ENCODE results near the gene ARHGAP42.

ARHGAP42 gene

GRCh38 chr11:100683126-100683525 lies 4.0 kb upstream of the ARHGAP42 start:
- TF ChIP-seq, protein P1, sequence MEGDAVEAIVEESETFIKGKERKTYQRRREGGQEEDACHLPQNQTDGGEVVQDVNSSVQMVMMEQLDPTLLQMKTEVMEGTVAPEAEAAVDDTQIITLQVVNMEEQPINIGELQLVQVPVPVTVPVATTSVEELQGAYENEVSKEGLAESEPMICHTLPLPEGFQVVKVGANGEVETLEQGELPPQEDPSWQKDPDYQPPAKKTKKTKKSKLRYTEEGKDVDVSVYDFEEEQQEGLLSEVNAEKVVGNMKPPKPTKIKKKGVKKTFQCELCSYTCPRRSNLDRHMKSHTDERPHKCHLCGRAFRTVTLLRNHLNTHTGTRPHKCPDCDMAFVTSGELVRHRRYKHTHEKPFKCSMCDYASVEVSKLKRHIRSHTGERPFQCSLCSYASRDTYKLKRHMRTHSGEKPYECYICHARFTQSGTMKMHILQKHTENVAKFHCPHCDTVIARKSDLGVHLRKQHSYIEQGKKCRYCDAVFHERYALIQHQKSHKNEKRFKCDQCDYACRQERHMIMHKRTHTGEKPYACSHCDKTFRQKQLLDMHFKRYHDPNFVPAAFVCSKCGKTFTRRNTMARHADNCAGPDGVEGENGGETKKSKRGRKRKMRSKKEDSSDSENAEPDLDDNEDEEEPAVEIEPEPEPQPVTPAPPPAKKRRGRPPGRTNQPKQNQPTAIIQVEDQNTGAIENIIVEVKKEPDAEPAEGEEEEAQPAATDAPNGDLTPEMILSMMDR (IDR thresholded peaks at IDR 0.05), result no peak

DNA sequence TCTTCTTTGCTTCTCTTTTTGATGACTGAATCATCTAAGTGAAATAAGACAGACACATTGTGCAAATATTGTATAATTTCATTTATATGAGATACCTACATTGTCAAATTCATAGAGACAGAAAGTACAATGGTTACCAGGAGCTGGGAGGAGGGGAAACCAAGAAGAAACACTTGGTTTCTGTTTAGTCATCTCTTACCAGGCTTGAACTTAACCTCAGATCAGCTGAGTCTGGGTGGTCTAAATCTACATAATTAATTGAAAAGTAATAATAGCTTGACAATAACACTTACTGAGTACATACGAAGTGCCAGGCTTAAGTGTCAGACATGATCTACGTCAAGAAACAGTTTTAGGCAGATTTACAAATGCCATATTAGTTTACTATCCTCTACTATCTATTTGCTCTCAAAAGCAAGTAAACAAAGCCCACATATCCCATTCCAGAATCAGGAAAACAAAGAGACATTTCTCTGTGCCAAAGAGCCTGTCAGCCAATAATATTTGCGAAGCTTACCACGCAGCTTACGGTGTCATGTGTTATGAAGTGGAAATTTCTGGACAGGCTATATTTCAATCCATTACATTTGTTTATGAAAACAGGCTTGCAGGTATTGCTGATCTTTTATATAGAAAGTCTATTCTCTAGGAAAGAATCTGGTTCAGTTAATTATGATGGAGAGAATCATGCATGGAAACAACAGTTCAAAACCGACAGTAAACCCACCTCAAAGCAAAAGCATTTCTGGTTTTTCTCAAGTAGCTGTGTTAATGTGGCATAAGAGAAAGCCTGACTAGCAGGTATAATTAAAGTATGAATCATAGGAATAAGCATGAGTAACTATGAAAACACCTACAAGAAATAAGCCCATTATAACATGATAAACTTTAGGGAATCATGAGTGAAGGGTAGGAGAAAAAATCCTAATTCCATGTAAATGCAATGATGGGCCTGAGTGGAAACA lies 2.7 kb upstream of the ARHGAP42 start:
- TF ChIP-seq, protein P1 (IDR thresholded peaks at IDR 0.05), result no peak

- TF ChIP-seq, protein P1 (IDR thresholded peaks at IDR 0.05), result no peak
These were observed 523 bp upstream of the ARHGAP42 start for GRCh38 chr11:100686476-100687053.

DNA sequence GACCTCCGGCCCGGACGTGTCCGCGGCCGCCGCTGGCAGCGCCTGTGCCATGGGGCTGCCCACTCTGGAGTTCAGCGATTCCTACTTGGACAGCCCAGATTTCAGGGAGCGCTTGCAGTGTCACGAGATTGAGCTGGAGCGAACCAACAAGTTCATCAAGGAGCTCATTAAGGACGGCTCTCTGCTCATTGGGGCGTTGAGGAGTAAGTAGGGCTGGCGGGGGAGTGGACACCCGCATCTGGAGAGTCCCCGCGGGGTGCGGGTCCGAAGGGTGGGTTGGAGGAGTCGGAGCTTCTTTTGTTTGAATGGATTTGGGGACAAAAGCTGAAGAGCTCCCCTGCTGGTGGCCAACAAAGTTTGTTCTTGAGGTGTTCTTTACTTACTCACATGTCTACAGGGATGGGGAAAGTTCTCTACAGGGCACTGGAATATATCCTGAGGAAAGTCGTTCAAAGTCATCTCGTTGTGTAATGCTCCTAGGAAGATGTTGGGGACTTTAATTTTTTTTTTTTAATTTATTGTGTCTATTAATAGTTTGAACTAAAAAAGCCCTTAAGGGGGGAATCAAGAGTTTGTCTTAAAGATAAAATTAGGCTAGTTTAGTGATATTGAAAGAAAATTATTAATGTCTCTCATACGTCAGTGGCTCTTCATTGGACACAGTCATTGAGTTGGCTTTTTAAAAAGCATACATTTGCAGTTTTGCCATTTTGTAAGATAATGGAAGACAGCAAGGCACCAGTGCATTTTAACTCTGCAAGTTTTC lies 725 bp downstream of the ARHGAP42 start:
- TF ChIP-seq, protein P1 (IDR thresholded peaks at IDR 0.05), result peak; percentile 68

- TF ChIP-seq, protein P1 (IDR thresholded peaks at IDR 0.05), result no peak
These were observed 2.1 kb downstream of the ARHGAP42 start for GRCh38 chr11:100689141-100689540.

GRCh38 chr11:100691896-100692653 lies 5.0 kb downstream of the ARHGAP42 start:
- TF ChIP-seq, protein P1 (IDR thresholded peaks at IDR 0.05), result no peak

- TF ChIP-seq, protein P1 (IDR thresholded peaks at IDR 0.05), result no peak
These were observed 8.8 kb downstream of the ARHGAP42 start for GRCh38 chr11:100695911-100696310.
